Fibroblast of the conjunctiva (primary cell): ENCODE measurements around the gene GBF1.
"Not testable (repeated sequence)": the region's sequence is repeated elsewhere in the genome, so short reads cannot be mapped to it uniquely, and the experiment has no call there.

Experiments
- DNase-seq: peaks from one replicate; pipeline ENCODE4 v3.0.0-alpha.2; 2010; ENCODE audit warnings: low read depth

Gene GBF1, protein sequence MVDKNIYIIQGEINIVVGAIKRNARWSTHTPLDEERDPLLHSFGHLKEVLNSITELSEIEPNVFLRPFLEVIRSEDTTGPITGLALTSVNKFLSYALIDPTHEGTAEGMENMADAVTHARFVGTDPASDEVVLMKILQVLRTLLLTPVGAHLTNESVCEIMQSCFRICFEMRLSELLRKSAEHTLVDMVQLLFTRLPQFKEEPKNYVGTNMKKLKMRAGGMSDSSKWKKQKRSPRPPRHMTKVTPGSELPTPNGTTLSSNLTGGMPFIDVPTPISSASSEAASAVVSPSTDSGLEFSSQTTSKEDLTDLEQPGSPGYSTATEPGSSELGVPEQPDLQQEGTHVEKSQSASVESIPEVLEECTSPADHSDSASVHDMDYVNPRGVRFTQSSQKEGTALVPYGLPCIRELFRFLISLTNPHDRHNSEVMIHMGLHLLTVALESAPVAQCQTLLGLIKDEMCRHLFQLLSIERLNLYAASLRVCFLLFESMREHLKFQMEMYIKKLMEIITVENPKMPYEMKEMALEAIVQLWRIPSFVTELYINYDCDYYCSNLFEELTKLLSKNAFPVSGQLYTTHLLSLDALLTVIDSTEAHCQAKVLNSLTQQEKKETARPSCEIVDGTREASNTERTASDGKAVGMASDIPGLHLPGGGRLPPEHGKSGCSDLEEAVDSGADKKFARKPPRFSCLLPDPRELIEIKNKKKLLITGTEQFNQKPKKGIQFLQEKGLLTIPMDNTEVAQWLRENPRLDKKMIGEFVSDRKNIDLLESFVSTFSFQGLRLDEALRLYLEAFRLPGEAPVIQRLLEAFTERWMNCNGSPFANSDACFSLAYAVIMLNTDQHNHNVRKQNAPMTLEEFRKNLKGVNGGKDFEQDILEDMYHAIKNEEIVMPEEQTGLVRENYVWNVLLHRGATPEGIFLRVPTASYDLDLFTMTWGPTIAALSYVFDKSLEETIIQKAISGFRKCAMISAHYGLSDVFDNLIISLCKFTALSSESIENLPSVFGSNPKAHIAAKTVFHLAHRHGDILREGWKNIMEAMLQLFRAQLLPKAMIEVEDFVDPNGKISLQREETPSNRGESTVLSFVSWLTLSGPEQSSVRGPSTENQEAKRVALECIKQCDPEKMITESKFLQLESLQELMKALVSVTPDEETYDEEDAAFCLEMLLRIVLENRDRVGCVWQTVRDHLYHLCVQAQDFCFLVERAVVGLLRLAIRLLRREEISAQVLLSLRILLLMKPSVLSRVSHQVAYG (N-terminal part only)

GRCh38 chr10:102245082-102245931 is at the start of gene GBF1:
GBF1 (plus strand) TSS chr10:102245532; CDS start chr10:102258939, 13,407 bp downstream.
- peak; percentile 99 for DNase-seq

DNA sequence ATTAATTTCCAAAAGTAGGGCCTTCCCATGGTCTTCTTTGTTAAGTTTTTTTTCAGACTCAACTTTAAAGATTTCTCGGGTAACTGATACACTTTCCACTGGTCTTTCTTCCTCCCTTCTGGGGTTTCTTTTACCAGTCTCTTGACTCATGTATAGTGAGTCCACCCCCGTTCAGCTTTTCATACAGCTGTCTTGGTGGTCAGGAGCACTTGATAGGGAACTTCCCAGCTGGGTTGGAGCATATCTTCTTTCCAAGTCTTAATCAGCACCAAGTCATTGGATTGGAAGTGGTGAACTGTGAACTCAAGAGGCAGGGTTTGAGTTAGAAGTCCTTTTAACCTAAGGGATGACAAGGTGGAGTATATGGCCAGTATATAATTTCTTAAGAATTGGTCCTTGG is 48.4 kb upstream of the GBF1 start:
- no peak for DNase-seq

DNA sequence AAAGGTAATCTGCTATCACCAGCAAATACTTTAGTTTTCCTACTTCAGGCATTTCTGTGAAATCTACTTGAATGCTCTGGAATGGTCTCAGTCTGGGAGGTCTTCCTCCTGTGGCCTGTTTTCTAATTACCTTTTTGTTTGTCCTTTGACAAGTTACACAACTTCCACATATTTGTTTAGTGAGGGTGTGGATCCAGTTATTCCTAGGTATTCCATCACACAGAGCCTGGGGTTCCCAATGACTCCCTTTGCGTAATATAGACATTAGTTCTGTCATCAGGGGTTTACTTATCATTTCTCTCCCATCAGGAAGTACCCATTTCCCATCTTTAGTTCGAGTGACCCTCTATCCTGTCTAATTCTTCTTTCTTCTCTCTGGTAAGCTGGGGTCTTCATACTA is 47.3 kb upstream of the GBF1 start:
- no peak for DNase-seq

DNA sequence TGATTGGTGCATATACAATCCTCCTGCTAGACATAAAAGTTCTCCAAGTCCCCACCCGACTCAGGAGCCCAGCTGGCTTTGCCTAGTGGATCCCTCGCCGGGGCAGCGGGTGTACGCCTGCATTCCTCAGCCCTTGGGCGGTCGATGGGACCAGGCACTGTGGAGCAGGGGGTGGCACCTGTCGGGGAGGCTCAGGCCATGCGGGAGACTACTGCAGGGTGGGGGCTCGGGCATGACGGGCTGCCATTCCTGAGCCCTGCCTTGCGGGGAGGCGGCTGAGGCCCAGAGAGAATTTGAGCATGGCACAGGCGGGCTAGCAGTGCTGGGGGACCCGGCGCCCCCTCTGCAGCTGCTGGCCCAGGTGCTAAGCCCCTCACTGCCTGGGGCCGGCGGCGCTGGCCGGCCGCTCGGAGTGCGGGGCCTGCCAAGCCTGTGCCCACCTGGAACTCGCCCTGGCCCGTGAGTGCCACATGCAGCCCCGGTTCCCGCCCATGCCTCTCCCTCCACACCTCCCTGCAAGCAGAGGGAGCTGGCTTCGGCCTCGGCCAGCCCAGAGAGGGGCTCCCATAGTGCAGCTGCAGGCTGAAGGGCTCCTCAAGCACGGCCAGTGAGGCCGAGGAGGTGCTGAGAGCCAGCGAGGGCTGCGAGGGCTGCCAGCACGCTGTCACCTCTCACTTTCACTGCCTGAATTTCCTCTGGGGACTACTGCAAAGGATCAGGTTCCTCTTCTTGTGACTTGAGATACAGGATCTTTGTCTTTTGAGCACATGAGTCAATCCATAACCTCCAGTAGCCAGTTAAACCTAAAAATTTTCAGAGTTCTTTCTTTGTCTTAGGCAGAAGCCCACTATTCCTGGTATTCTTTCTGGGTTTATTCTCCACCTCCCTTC is 44.3 kb upstream of the GBF1 start:
- no peak for DNase-seq

DNA sequence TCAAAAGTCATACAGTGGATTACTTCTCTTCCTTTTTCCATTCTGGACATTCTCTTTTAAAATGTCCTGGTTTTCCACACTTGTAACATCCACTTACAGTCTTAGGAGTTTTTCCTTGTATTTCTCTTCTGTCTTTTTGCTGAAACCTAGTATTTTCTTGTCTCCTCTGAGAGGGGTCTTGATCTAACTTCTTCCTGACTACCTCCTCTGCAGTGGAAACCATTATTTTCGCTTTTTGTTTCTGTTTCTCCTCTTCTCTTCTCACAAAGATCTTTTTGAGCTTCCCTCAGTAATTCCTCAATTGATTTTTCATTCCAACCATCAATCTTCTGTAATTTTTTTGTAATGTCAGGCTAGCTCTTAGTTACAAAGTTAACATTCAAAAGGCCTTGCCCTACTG is 42.9 kb upstream of the GBF1 start:
- DNase-seq, result no peak

GRCh38 chr10:102208311-102209035 is 36.9 kb upstream of the GBF1 start:
- DNase-seq, result no peak

GRCh38 chr10:102211615-102212299 is 33.6 kb upstream of the GBF1 start:
- no peak for DNase-seq

DNA sequence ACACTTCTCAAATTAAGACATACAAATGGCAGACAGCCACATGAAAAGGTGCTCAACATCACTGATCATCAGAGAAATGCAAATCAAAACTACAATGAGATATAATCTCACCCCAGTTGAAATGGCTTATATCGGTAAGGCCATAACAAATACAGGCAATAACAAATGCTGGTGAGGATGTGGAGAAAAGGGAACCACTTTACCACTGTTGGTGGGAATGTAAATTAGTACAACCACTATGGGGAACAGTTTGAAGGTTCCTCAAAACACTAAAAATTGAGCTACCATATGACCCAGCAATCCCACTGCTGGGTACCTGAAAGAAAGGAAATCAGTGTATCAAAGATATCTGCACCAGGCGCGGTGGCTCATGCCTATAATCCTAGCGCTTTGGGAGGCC is 31.7 kb upstream of the GBF1 start:
- not testable (repeated sequence) for DNase-seq

GRCh38 chr10:102219370-102219769 is 26.0 kb upstream of the GBF1 start:
- no peak for DNase-seq

DNA sequence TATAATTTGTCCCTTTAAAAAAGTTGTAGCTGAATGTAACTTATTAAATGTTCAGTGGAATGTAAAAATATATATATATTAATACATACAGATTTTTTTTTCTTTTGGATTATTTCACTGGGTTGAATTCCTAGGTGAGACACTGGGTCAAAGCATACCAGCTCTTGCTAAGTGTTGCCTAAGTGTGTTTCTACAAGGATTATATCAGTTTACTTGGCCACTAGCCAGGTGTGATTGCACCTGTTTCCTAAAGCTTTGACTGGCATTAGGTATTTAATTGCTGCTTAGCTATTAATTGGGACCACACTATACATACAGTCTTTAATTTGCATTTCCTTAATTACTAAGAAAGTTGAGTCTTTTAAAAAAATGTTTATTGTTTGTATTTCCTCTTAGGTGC is 24.7 kb upstream of the GBF1 start:
- no peak for DNase-seq

DNA sequence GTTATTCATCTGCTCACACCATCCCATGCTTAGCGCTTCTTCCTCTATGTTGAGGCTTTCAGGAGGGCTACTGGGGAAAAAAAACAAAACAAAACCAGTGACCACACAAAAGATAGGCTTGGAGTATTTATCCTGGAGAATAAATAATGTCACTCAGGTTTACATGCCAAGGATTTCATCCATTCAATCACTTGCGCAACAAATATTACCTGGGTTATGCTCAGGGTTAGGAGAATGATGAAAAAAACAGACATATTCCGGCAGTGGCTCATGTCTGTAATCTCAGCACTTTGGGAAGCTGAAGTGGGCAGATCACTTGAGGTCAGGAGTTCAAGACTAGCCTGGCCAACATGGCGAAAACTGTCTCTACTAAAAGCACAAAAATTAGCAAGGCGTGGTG is 22.5 kb upstream of the GBF1 start:
- DNase-seq, result no peak

GRCh38 chr10:102225646-102226541 is 19.4 kb upstream of the GBF1 start, which contains the start of gene ELOVL3:
ELOVL3 (plus strand) TSS chr10:102226299; CDS start chr10:102226549, 250 bp downstream.
- DNase-seq, result peak; percentile 86

GRCh38 chr10:102226542-102226870 is 18.8 kb upstream of the GBF1 start:
- no peak for DNase-seq

DNA sequence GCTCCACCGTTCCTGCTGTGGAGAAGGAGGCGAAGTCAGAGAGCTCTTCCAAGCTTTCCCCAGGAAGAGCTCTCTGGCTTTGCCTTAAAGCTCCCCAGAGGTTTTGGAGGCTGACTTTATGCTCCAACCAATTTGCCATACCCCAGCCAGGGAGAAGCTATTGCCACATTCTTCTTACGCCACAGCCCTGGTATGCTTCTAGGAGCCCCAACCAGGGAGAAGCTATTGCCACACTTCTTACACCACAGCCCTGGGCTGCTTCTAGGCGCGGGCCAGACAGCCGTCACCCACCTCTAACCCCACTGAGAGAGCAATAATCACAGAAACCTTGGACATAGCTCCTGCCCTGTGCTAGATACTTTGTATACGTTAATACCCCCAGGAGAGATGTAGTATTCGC is 18.3 kb upstream of the GBF1 start:
- DNase-seq, result peak; percentile 43

GRCh38 chr10:102229810-102230263 is 15.5 kb upstream of the GBF1 start:
- peak; percentile 50 for DNase-seq

DNA sequence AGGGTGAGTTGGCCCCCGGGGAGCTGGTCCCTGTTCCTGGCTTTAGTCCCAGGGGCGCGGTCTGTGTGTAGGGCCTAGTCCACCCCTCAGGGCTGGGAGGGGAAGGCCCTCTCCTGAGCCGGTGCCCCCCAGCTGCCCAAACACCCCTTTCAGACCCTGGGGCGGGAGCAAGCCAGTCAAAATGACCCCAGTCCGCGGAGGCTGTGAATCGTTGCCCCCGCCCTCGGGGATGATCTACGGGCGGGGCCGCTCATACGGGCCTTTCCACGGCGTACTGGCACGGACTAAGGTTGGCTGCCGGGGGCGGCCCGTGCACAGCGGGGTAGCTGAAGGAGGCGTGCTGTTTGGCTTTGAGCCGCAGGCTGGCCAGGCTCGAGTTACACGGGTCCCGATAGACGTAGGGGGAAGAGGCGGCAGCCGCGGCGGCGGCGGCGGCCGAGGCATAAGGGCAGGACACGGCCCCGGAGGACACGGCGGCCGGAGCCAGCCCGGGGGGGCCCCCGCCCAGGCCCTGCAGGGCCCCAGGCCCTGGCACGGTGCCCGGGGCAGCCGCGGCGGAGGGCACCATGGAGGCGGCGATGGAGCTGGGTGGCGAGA is 15.0 kb upstream of the GBF1 start:
- DNase-seq, result peak; percentile 55

DNA sequence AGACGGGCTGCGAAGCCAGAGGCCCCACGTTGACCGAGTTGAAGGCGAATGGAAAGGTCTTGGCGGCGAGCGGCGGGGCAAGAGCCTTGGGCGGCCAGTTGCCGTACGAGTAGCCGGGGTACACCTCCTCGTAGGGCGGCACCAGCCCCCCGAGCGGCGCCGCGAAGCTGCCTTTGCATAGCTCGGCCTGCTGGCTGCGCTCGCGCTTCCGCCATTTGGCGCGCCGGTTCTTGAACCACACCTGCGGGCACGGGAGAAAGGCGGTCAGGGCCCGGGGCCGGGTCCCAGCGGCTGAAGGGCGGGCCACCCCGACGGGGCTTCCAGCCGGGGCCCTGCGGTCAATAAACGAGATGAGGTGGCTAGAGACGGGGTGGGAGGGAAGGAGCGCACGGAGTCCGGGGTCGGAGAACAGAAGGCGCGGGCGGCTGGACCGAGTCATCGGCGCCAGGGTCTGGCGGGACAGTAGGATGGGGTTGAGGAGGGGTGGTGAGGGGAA is 14.4 kb upstream of the GBF1 start:
- no peak for DNase-seq
